ENCODE data around the gene PAX5.

GRCh38 chr9:36928210-36928609 lies 105.9 kb downstream of the PAX5 start:
- TF ChIP-seq, protein P1, sequence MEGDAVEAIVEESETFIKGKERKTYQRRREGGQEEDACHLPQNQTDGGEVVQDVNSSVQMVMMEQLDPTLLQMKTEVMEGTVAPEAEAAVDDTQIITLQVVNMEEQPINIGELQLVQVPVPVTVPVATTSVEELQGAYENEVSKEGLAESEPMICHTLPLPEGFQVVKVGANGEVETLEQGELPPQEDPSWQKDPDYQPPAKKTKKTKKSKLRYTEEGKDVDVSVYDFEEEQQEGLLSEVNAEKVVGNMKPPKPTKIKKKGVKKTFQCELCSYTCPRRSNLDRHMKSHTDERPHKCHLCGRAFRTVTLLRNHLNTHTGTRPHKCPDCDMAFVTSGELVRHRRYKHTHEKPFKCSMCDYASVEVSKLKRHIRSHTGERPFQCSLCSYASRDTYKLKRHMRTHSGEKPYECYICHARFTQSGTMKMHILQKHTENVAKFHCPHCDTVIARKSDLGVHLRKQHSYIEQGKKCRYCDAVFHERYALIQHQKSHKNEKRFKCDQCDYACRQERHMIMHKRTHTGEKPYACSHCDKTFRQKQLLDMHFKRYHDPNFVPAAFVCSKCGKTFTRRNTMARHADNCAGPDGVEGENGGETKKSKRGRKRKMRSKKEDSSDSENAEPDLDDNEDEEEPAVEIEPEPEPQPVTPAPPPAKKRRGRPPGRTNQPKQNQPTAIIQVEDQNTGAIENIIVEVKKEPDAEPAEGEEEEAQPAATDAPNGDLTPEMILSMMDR (IDR thresholded peaks at IDR 0.05), result no peak
- no peak for TF ChIP-seq EP300 (IDR thresholded peaks at IDR 0.05)
- TF ChIP-seq POLR2A (IDR thresholded peaks at IDR 0.05), result no peak
